GM12875 (cell line): ENCODE data around the gene GRIK3.

Source experiments
- H3K4me3 ChIP-seq: one replicate; pipeline ENCODE4 v1.5.1; 2011; ENCODE audit warnings: low read depth, low read length, control low read depth
- CTCF ChIP-seq: IDR thresholded peaks from 2 replicates; pipeline ENCODE4 v1.5.1; 2011; ENCODE audit warnings: low read depth, mild to moderate bottlenecking, control low read depth, inconsistent platforms, low read length, moderate library complexity, borderline replicate concordance; ENCODE audit not compliant: insufficient read depth

The GRIK3 gene

GRCh38 chr1:36881068-36881405 lies 153.3 kb downstream of the GRIK3 start:
- TF ChIP-seq CTCF, result no peak
- H3K4me3 ChIP-seq, result no peak overlapping the region

GRCh38 chr1:36880155-36881067 lies 153.9 kb downstream of the GRIK3 start:
- no peak overlapping the region for H3K4me3 ChIP-seq
- TF ChIP-seq CTCF, result no peak

GRCh38 chr1:36879613-36880012 lies 154.7 kb downstream of the GRIK3 start:
- H3K4me3 ChIP-seq, result no peak overlapping the region
- TF ChIP-seq CTCF, result no peak

- TF ChIP-seq CTCF, result no peak
- H3K4me3 ChIP-seq, result no peak overlapping the region
Observed at GRCh38 chr1:36876990-36877389, 157.3 kb downstream of the GRIK3 start.

- H3K4me3 ChIP-seq, result no peak overlapping the region
- TF ChIP-seq CTCF, result no peak
Observed at GRCh38 chr1:36874271-36875060, 159.8 kb downstream of the GRIK3 start.

- H3K4me3 ChIP-seq, result no peak overlapping the region
- no peak for TF ChIP-seq CTCF
Observed at GRCh38 chr1:36872858-36873257, 161.5 kb downstream of the GRIK3 start.
